Stimulated activated CD4-positive, alpha-beta T cell treated with anti-CD3 and anti-CD28 coated beads, Interleukin-4, amount 100 ng/mL, for 4 hours (primary cell): ENCODE measurements around the gene DMXL1.
"Not testable (repeated sequence)": the region's sequence is repeated elsewhere in the genome, so short reads cannot be mapped to it uniquely, and the experiment has no call there.

Experiments
- DNase-seq, 2 experiments: peaks; one replicate each; pipeline ENCODE4 v3.0.0-alpha.2; 2020

The DMXL1 gene

GRCh38 chr5:119071561-119071995 is 691 bp downstream of the DMXL1 start:
- DNase-seq = no peak

GRCh38 chr5:119072496-119072895 is 1.6 kb downstream of the DMXL1 start:
- DNase-seq = no peak

- DNase-seq = not testable (repeated sequence)
Measured at GRCh38 chr5:119073746-119074337, 3.0 kb downstream of the DMXL1 start.

GRCh38 chr5:119074419-119074818 is 3.5 kb downstream of the DMXL1 start:
- DNase-seq = no peak

- not testable (repeated sequence) for DNase-seq
Measured at GRCh38 chr5:119075269-119075668, 4.4 kb downstream of the DMXL1 start.

GRCh38 chr5:119076080-119076479 is 5.2 kb downstream of the DMXL1 start:
- DNase-seq = no peak

- DNase-seq = no peak
Measured at GRCh38 chr5:119077444-119077843, 6.6 kb downstream of the DMXL1 start.

GRCh38 chr5:119078071-119078846 is 7.4 kb downstream of the DMXL1 start:
- DNase-seq = no peak

- no peak for DNase-seq
Measured at GRCh38 chr5:119078861-119079260, 8.0 kb downstream of the DMXL1 start.

GRCh38 chr5:119079318-119079921 is 8.5 kb downstream of the DMXL1 start:
- DNase-seq = peak; percentile 18 to 51

- DNase-seq = no peak
Measured at GRCh38 chr5:119080936-119081335, 10.0 kb downstream of the DMXL1 start.

- DNase-seq = no peak
Measured at GRCh38 chr5:119082691-119083090, 11.8 kb downstream of the DMXL1 start.

GRCh38 chr5:119083679-119084078 is 12.8 kb downstream of the DMXL1 start:
- no peak for DNase-seq

- no peak for DNase-seq
Measured at GRCh38 chr5:119088438-119088837, 17.6 kb downstream of the DMXL1 start.

GRCh38 chr5:119095611-119096010 is 24.7 kb downstream of the DMXL1 start:
- DNase-seq = no peak

- DNase-seq = no peak
Measured at GRCh38 chr5:119105971-119106370, 35.1 kb downstream of the DMXL1 start.

- no peak for DNase-seq
Measured at GRCh38 chr5:119112151-119112550, 41.3 kb downstream of the DMXL1 start.

GRCh38 chr5:119117237-119117636 is 46.4 kb downstream of the DMXL1 start:
- no peak for DNase-seq

GRCh38 chr5:119118000-119118399 is 47.1 kb downstream of the DMXL1 start:
- no peak for DNase-seq

GRCh38 chr5:119120893-119121292 is 50.0 kb downstream of the DMXL1 start:
- DNase-seq = no peak

- DNase-seq = not testable (repeated sequence)
Measured at GRCh38 chr5:119122474-119122873, 51.6 kb downstream of the DMXL1 start.

GRCh38 chr5:119123280-119123679 is 52.4 kb downstream of the DMXL1 start:
- no peak for DNase-seq

- DNase-seq = no peak
Measured at GRCh38 chr5:119129770-119130169, 58.9 kb downstream of the DMXL1 start.
